Right ventricle myocardium inferior (tissue), 1 donor: Measurements from ENCODE around the gene FMO3. TPM values are rescaled to one million over a fixed set of nuclear protein-coding genes. Genes with fewer than 3 reads are reported as not detected.

Source experiments
- ATAC-seq: fragments of 200-7000 bp; cut with Tn5 transposase; one replicate; pipeline ENCODE4 v1.9.1; 2020; ENCODE audit warnings: mild to moderate bottlenecking, moderate library complexity
- DNase-seq: peaks from one replicate; pipeline ENCODE4 v3.0.0; 2021; ENCODE audit errors: missing footprints
- intact Hi-C: fragments of 100-400 bp; cut with DNase I; formaldehyde crosslinking; loops from one replicate; pipeline ENCODE4 v1.11.0; 2022
- microRNA-seq: library from miRNA; unstranded; fragments of <30 nt; microRNA quantifications from one replicate; pipeline ENCODE4 v1.2.0, GENCODE V29; 2020
- total RNA-seq: library from RNA; stranded (reverse); fragmentation: NEBNext Ultra II Directional; extraction: Animal tissue kit (Norgen Biotek cat#: 25700); gene quantifications from one replicate; pipeline ENCODE4 v1.2.1, GENCODE V29; 2021
- donor health status: DM: no; HTN: yes; CAD: no; lungs with severe emphysema.

Gene FMO3
- total RNA-seq, 1 donor from 2014 or later, result 1.3 TPM

DNA sequence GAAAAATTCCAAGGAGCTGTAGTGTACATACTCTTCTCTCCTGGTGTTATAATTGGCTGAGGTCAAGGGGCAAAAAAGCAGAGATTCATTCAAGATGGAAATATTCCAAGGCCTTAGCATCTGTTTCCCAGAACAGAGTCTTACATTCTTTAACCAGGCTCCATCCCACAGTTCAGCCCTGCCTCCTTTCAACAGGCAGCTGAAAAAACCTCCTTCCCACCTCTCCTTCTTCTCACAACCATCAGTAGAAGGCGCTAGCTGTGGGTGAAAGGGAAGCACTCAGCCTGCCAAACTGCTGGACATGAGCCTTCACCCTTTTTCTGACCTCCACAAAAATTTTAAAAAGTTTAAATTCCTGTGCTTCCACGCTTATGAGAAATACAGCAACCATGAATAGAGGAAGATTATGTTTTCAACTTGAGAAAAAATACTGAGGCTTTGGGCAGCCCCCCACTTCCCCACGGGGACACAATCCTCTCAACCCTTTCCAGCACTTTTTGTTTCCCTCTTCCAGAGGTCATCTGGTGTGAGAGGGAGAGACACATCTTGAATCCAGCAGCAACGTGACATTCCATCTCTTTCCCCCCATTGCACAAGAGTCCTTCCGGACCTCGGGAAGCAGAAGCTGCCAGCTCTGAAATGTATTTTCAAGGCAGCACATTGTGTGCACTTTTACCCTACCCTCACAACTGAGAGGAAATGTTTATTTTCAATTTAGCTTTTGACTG, 51.1 kb downstream of the FMO3 start:
- ATAC-seq, result peak; percentile 78
- intact Hi-C loops, result loop anchor here (1.0 to 5.0 kb wide), 3 partner anchors 35 to 81 kb away; no protein-coding TSS in a partner anchor
- DNase-seq, result peak; percentile 64

DNA sequence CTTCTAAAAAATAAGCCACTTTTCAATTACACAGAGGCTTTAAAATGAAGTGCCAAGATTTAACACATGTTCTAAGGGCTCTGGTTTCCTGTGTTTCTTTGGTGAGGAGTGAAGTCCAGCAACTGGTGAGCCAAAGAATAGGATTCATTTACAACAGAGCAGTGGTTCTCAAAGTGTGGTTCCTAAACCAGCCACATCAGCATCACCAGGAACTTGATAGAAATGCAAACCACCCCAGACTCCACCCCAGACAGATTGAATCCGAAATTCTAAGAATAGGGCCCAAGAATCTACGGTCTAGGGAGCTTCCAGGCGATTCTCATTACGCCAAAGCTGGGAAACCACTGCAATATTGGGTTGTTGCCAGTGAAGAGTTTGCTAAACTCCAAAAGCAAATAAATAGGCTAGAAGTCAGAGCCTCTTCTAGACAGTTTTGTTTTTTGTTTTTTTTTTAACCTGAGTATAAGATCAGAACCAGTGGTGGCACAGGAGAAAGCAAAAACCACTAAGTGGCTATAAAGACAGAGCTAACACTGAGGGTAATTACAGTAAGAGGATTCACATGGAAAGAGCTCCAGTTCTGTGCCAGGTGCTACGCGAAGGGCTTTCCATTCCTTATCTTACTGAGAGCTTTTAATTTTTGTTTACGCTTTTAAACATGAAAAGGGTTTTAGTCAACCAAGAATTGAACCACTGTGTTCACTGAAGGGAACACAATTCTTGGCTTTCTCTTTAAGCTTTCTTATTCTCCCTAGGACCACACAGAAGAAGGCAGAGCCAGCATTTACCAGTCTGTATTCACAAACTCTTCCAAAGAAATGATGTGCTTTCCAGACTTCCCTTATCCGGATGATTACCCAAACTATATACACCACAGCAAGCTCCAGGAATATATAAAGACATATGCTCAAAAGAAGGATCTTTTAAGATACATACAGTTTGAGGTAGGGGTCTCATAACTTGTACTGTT, 52.0 kb downstream of the FMO3 start:
- DNase-seq, result no peak

GRCh38 chr1:171150156-171150555, 59.5 kb downstream of the FMO3 start:
- ATAC-seq, result no peak
- no peak for DNase-seq
- intact Hi-C loops, result no loop called here

More for the DNA sequence above, 52.0 kb downstream of the FMO3 start:
- peak; percentile 51 for ATAC-seq
- intact Hi-C loops, result loop anchor here (1.0 to 5.0 kb wide), 4 partner anchors 36 to 81 kb away; no protein-coding TSS in a partner anchor

DNA sequence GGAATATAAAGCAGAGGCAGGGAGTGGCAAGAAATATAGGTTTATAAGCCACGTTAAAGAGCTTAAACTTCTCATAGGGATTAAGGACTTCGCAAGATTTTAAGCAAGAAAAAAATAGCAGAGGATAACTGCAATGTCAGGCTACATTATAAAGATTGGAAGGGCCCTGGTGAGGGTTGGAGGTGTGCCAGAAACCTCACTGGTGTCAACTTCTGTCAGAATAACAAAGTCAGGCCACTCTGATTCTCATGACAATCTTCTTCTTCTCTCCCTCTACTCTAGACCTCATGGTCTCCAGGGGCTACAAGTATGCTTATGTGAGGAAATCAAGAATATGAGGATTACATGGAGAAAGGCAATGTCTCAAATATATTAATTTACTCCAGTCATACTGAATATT, 61.8 kb downstream of the FMO3 start:
- ATAC-seq (no peak), DNase-seq (no peak)
- intact Hi-C loops, result no loop called here

DNA sequence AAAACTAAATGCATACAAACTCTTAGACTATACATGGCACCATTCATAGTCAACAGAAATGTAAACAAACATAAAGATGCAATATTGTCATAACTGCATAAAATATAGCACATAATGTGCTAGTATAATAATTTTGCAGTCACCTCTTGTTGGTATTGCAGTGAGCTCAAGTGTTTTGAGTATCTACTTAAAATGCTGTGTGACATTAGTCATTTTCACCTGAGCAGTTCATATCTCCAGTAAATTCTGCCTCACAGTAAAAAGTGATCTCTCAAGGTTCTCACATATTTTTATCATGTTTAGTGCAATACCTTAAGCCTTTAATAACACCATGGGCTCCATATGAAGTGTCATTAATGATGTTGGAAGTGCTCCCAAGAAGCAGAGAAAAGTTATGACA, 64.8 kb downstream of the FMO3 start:
- intact Hi-C loops, result no loop called here
- no peak for ATAC-seq
- no peak for DNase-seq

GRCh38 chr1:171158096-171158495, 67.4 kb downstream of the FMO3 start:
- DNase-seq (no peak), ATAC-seq (peak; percentile 60)
- intact Hi-C loops, result no loop called here

DNA sequence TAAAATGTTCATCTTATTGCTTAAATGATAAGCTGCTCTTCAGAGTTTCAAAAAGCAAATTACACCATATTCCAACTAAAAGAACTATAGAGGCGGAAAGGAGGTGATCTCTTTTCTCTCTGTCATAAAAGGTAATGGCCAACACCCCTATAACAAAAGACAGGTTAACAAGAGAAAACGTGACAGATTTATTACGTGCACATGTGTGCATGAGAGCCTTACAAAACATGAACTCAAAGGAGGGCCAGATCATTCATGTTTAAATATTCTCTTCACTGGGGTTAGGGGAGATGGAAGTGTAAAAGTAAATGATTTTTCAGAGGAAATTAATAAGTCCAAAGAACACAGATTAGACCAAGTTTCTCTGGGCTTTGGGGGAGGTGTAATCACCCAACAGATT, 67.8 kb downstream of the FMO3 start:
- no peak for ATAC-seq
- intact Hi-C loops, result no loop called here
- no peak for DNase-seq

GRCh38 chr1:171159148-171159547, 68.4 kb downstream of the FMO3 start:
- intact Hi-C loops, result no loop called here
- ATAC-seq, result no peak

GRCh38 chr1:171160211-171160610, 69.5 kb downstream of the FMO3 start:
- intact Hi-C loops, result no loop called here
- DNase-seq, result no peak
- no peak for ATAC-seq

More at GRCh38 chr1:171159148-171159547, 68.4 kb downstream of the FMO3 start:
- no peak for DNase-seq

- ATAC-seq (peak; percentile 80), DNase-seq (no peak)
- intact Hi-C loops, result no loop called here
Measured at GRCh38 chr1:171160639-171161354, 70.1 kb downstream of the FMO3 start.

GRCh38 chr1:171161431-171161830, 70.7 kb downstream of the FMO3 start:
- intact Hi-C loops, result no loop called here
- no peak for ATAC-seq
- DNase-seq, result no peak

GRCh38 chr1:171166361-171166760, 75.7 kb downstream of the FMO3 start:
- DNase-seq (no peak), ATAC-seq (no peak)
- intact Hi-C loops, result no loop called here

Small RNAs within 50 kb of the gene (microRNA-seq; reads per million reads assigned to microRNA genes)
- not detected for gene MIR1295A
- not detected for gene MIR1295B

Other genes with a start within 250 kb of the FMO3 start
- not detected for gene MROH9, start 155.4 kb upstream of the FMO3 start, total RNA-seq
- gene FMO2, start 94.4 kb downstream of the FMO3 start, total RNA-seq, result 59.4 TPM
- 0.35 TPM for gene FMO1, start 157.6 kb downstream of the FMO3 start, total RNA-seq
- 2.7 TPM for gene FMO4, start 223.3 kb downstream of the FMO3 start, total RNA-seq